HEK293 (cell line): Measurements from ENCODE around the gene AKAP1.
A peak's percentile ranks its signal among the peaks of the same experiment; 100 is the strongest.

Experiments used
- CTCF ChIA-PET: fragments of 350-600 bp; formaldehyde crosslinking; extraction: SDS; loops from one replicate; lab custom pipeline; 2021; ENCODE audit warnings: antibody characterized with exemption; lab: Yijun Ruan, JAX
- POLR2A ChIA-PET: fragments of 300-600 bp; formaldehyde crosslinking; extraction: SDS; loops from one replicate; lab custom pipeline; 2020; ENCODE audit warnings: antibody characterized with exemption, inconsistent platforms; lab: Yijun Ruan, JAX
- H3K27ac ChIP-seq: fragments of 200-500 bp; sonication (Bioruptor generic); 2 replicates; pipeline ENCODE4 v1.5.1; 2014; ENCODE audit warnings: low read depth, low read length, control low read depth, inconsistent platforms; ENCODE audit errors: extremely low read depth
- H3K36me3 ChIP-seq, 2 experiments: fragments of 200-500 bp in 1 of 2; sonication (Bioruptor generic) in 1 of 2; 1 replicate in 1 of 2; 2 replicates in 1 of 2; pipeline ENCODE4 v1.5.1; 2014 to 2017; ENCODE audit warnings: inconsistent platforms in 2 of 2, low read length in 2 of 2; ENCODE audit not compliant: control insufficient read depth in 2 of 2, insufficient read depth in 1 of 2
- H3K4me1 ChIP-seq: fragments of 200-500 bp; sonication (Bioruptor generic); 2 replicates; pipeline ENCODE4 v1.5.1; 2014; ENCODE audit warnings: mild to moderate bottlenecking, low read length, inconsistent platforms; ENCODE audit not compliant: control insufficient read depth, insufficient read depth
- H3K4me3 ChIP-seq: 2 replicates; pipeline ENCODE4 v1.5.1; 2011; ENCODE audit warnings: low read depth, mild to moderate bottlenecking, control low read depth, low read length, moderate library complexity
- H3K9me3 ChIP-seq: fragments of 200-500 bp; sonication (Bioruptor generic); 2 replicates; pipeline ENCODE4 v1.5.1; 2014; ENCODE audit warnings: low read depth, low read length, inconsistent platforms; ENCODE audit not compliant: control insufficient read depth, insufficient read depth
- EGR2 ChIP-seq: fragments of 450-650 bp; formaldehyde crosslinking; IDR thresholded peaks from 2 replicates; pipeline ENCODE4 v1.5.1; 2016; ENCODE audit warnings: low read depth, missing biosample characterization, missing genetic modification characterization
- IKZF3 ChIP-seq: fragments of 450-650 bp; IDR thresholded peaks from 2 replicates; pipeline ENCODE4 v1.5.0; 2018; ENCODE audit warnings: missing biosample characterization, mild to moderate bottlenecking, missing genetic modification characterization, moderate library complexity
- MYNN ChIP-seq: fragments of 450-650 bp; formaldehyde crosslinking; IDR thresholded peaks from 2 replicates; pipeline ENCODE4 v1.5.1; 2016; ENCODE audit warnings: missing biosample characterization, missing genetic modification characterization, borderline replicate concordance
- RBAK ChIP-seq: fragments of 450-650 bp; formaldehyde crosslinking; IDR thresholded peaks from 2 replicates; pipeline ENCODE4 v1.5.1; 2016; ENCODE audit warnings: missing biosample characterization, missing genetic modification characterization
- SCRT2 ChIP-seq: fragments of 450-650 bp; formaldehyde crosslinking; IDR thresholded peaks from 2 replicates; pipeline ENCODE4 v1.5.1; 2016; ENCODE audit warnings: missing biosample characterization, missing genetic modification characterization
- SP3 ChIP-seq: fragments of 450-650 bp; formaldehyde crosslinking; IDR thresholded peaks from 2 replicates; pipeline ENCODE4 v1.5.1; 2016; ENCODE audit warnings: missing biosample characterization, missing genetic modification characterization
- ZNF121 ChIP-seq: fragments of 450-650 bp; formaldehyde crosslinking; IDR thresholded peaks from 2 replicates; pipeline ENCODE4 v1.5.1; 2016; ENCODE audit warnings: missing biosample characterization, missing genetic modification characterization
- ZNF174 ChIP-seq: fragments of 450-650 bp; formaldehyde crosslinking; IDR thresholded peaks from 2 replicates; pipeline ENCODE4 v1.5.0; 2017; ENCODE audit warnings: missing biosample characterization, mild to moderate bottlenecking, missing genetic modification characterization
- ZNF324 ChIP-seq: fragments of 450-650 bp; formaldehyde crosslinking; IDR thresholded peaks from 2 replicates; pipeline ENCODE4 v1.5.1; 2016; ENCODE audit warnings: missing biosample characterization, missing genetic modification characterization
- ZNF354C ChIP-seq: fragments of 450-650 bp; formaldehyde crosslinking; IDR thresholded peaks from 2 replicates; pipeline ENCODE4 v1.5.1; 2016; ENCODE audit warnings: missing biosample characterization, missing genetic modification characterization, low read depth, borderline replicate concordance
- ZNF521 ChIP-seq: fragments of 450-650 bp; formaldehyde crosslinking; IDR thresholded peaks from 2 replicates; pipeline ENCODE4 v1.5.1; 2017; ENCODE audit warnings: missing biosample characterization, mild to moderate bottlenecking, missing genetic modification characterization
- ZNF529 ChIP-seq: fragments of 450-650 bp; formaldehyde crosslinking; IDR thresholded peaks from 2 replicates; pipeline ENCODE4 v1.5.1; 2017; ENCODE audit warnings: missing genetic modification characterization, missing biosample characterization; ENCODE audit not compliant: insufficient replicate concordance
- ZNF555 ChIP-seq: fragments of 450-650 bp; formaldehyde crosslinking; conservative IDR thresholded peaks from 2 replicates; pipeline ENCODE4 v1.5.1; 2017; ENCODE audit warnings: missing biosample characterization, mild to moderate bottlenecking, missing genetic modification characterization, inconsistent platforms
- ZNF558 ChIP-seq: fragments of 450-650 bp; formaldehyde crosslinking; IDR thresholded peaks from 2 replicates; pipeline ENCODE4 v1.5.1; 2016; ENCODE audit warnings: missing biosample characterization, missing genetic modification characterization
- ZNF677 ChIP-seq: fragments of 450-650 bp; IDR thresholded peaks from 2 replicates; pipeline ENCODE4 v1.5.0; 2018; ENCODE audit warnings: missing biosample characterization, mild to moderate bottlenecking, missing genetic modification characterization, moderate library complexity
- TF ChIP-seq, protein P1 (sequence below): fragments of 450-650 bp; formaldehyde crosslinking; IDR thresholded peaks from 2 replicates; pipeline ENCODE4 v1.5.1; 2016; ENCODE audit warnings: missing biosample characterization, missing genetic modification characterization
- TF ChIP-seq, protein P2 (sequence below): fragments of 450-650 bp; formaldehyde crosslinking; IDR thresholded peaks from 2 replicates; pipeline ENCODE4 v1.5.1; 2016; ENCODE audit warnings: missing biosample characterization, missing genetic modification characterization
- TF ChIP-seq, protein P3 (sequence below): fragments of 450-650 bp; formaldehyde crosslinking; IDR thresholded peaks from 2 replicates; pipeline ENCODE4 v1.5.1; 2016; ENCODE audit warnings: missing biosample characterization, missing genetic modification characterization
- TF ChIP-seq, protein P4 (sequence below): fragments of 450-650 bp; formaldehyde crosslinking; IDR thresholded peaks from 2 replicates; pipeline ENCODE4 v1.5.1; 2016; ENCODE audit warnings: missing biosample characterization, missing genetic modification characterization

The AKAP1 gene

DNA sequence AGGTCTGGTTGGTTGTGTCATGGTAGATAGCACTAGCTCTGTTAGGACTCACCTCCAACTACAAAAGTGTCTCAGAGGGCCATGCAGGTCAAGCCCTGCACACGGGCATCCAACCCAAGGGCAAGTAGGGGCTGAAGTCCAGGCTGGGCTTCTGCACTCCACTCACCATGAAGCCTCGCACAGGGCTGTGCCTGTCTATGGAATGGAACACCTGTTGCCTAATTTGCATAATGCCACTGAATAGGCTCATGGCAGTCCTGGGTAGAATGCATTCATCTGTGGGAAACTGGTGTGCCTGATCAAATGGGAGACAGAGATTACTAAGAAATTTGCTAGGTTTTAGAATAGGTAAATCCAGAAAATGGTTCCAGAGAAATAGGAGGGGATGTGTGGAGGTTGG lies 8.0 kb upstream of the AKAP1 start:
- Histone ChIP-seq H3K4me1 (no peaks in the 10 kb centered on the region), H3K9me3 (no peaks in the 10 kb centered on the region), H3K27ac (no peak overlapping the region), H3K36me3 (no peaks in the 10 kb centered on the region), H3K4me3 (no peak overlapping the region)
- POLR2A ChIA-PET: no interaction called here
- peak; percentile 75 for TF ChIP-seq SCRT2 (tag by site-specific recombination)
- TF ChIP-seq, protein P1, sequence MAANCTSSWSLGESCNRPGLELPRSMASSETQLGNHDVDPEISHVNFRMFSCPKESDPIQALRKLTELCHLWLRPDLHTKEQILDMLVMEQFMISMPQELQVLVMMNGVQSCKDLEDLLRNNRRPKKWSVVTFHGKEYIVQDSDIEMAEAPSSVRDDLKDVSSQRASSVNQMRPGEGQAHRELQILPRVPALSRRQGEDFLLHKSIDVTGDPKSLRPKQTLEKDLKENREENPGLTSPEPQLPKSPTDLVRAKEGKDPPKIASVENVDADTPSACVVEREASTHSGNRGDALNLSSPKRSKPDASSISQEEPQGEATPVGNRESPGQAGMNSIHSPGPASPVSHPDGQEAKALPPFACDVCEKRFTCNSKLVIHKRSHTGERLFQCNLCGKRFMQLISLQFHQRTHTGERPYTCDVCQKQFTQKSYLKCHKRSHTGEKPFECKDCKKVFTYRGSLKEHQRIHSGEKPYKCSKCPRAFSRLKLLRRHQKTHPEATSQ (tag by site-specific recombination): no peak
- TF ChIP-seq, protein P2, sequence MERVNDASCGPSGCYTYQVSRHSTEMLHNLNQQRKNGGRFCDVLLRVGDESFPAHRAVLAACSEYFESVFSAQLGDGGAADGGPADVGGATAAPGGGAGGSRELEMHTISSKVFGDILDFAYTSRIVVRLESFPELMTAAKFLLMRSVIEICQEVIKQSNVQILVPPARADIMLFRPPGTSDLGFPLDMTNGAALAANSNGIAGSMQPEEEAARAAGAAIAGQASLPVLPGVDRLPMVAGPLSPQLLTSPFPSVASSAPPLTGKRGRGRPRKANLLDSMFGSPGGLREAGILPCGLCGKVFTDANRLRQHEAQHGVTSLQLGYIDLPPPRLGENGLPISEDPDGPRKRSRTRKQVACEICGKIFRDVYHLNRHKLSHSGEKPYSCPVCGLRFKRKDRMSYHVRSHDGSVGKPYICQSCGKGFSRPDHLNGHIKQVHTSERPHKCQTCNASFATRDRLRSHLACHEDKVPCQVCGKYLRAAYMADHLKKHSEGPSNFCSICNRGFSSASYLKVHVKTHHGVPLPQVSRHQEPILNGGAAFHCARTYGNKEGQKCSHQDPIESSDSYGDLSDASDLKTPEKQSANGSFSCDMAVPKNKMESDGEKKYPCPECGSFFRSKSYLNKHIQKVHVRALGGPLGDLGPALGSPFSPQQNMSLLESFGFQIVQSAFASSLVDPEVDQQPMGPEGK (tag by site-specific recombination): no peak
- CTCF ChIA-PET: no interaction called here

DNA sequence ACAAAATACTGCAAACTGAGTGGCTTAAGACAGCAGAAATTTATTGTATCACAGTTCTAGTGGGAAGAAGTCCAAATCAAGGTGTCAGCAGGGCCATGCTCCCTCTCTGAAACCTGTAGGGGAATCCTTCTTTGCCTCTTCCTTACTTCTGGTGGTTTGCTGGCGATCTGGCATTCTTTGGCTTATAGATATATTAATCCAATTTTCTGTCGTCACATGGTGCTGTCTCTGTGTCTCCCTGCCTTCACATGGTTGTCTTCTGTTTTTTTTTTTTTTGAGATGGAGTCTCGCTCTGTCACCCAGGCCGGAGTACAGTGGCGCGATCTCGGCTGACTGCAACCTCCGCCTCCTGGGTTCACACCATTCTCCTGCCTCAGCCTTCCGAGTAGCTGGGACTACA lies 6.8 kb upstream of the AKAP1 start:
- no peak overlapping the region for H3K4me3 ChIP-seq
- H3K27ac ChIP-seq: no peak overlapping the region
- ChIA-PET POLR2A (no interaction called here), CTCF (no interaction called here)
- no peaks in the 10 kb centered on the region for H3K4me1 ChIP-seq
- no peaks in the 10 kb centered on the region for H3K9me3 ChIP-seq
- H3K36me3 ChIP-seq: no peaks in the 10 kb centered on the region
- TF ChIP-seq, protein P3, sequence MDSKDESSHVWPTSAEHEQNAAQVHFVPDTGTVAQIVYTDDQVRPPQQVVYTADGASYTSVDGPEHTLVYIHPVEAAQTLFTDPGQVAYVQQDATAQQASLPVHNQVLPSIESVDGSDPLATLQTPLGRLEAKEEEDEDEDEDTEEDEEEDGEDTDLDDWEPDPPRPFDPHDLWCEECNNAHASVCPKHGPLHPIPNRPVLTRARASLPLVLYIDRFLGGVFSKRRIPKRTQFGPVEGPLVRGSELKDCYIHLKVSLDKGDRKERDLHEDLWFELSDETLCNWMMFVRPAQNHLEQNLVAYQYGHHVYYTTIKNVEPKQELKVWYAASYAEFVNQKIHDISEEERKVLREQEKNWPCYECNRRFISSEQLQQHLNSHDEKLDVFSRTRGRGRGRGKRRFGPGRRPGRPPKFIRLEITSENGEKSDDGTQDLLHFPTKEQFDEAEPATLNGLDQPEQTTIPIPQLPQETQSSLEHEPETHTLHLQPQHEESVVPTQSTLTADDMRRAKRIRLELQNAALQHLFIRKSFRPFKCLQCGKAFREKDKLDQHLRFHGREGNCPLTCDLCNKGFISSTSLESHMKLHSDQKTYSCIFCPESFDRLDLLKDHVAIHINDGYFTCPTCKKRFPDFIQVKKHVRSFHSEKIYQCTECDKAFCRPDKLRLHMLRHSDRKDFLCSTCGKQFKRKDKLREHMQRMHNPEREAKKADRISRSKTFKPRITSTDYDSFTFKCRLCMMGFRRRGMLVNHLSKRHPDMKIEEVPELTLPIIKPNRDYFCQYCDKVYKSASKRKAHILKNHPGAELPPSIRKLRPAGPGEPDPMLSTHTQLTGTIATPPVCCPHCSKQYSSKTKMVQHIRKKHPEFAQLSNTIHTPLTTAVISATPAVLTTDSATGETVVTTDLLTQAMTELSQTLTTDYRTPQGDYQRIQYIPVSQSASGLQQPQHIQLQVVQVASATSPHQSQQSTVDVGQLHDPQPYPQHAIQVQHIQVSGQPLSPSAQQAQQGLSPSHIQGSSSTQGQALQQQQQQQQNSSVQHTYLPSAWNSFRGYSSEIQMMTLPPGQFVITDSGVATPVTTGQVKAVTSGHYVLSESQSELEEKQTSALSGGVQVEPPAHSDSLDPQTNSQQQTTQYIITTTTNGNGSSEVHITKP (tag by site-specific recombination): peak; percentile 61
- no peak for TF ChIP-seq ZNF354C

DNA sequence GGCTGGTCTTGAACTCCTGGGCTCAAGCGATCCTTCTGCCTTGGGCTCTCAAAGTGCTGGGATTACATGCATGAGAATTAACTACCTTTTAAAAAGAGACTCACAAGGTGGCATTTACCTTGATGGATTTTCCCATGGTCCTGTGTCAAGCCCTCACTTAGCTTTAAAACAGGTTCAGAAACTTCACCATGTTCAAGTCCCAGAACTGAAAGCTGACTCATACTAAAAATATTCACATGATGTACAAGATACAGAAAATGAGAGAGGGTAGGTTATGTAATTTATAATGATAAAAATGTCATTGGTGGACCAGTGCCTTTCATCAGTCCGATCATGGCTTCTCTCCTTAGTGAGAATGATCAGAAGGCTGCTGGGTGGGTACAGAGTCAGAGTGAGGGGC lies 4.3 kb upstream of the AKAP1 start:
- TF ChIP-seq ZNF677: no peak
- TF ChIP-seq MYNN (tag by site-specific recombination): no peak
- TF ChIP-seq EGR2 (tag by site-specific recombination): no peak
- TF ChIP-seq ZNF521: no peak
- TF ChIP-seq ZNF558 (tag by site-specific recombination): no peak
- TF ChIP-seq, protein P1 (tag by site-specific recombination): no peak
- no peak for TF ChIP-seq ZNF529 (tag by site-specific recombination)
- TF ChIP-seq RBAK (tag by site-specific recombination): no peak
- no peak for TF ChIP-seq IKZF3 (tag by site-specific recombination)
- TF ChIP-seq ZNF324 (tag by site-specific recombination): no peak
- TF ChIP-seq ZNF555 (tag by site-specific recombination): no peak
- no peak for TF ChIP-seq SP3 (tag by site-specific recombination)
- TF ChIP-seq, protein P4, sequence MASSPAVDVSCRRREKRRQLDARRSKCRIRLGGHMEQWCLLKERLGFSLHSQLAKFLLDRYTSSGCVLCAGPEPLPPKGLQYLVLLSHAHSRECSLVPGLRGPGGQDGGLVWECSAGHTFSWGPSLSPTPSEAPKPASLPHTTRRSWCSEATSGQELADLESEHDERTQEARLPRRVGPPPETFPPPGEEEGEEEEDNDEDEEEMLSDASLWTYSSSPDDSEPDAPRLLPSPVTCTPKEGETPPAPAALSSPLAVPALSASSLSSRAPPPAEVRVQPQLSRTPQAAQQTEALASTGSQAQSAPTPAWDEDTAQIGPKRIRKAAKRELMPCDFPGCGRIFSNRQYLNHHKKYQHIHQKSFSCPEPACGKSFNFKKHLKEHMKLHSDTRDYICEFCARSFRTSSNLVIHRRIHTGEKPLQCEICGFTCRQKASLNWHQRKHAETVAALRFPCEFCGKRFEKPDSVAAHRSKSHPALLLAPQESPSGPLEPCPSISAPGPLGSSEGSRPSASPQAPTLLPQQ (tag by site-specific recombination): no peak
- no peak for TF ChIP-seq ZNF121
- no peak for TF ChIP-seq ZNF174
- ChIA-PET CTCF (interaction anchor here (1.3 kb wide), 1 partner anchor 26 kb away, joined by 4 read pairs; no protein-coding TSS in a partner anchor), POLR2A (no interaction called here)
- no peak overlapping the region for H3K27ac ChIP-seq
- no peaks in the 10 kb centered on the region for H3K9me3 ChIP-seq
- H3K36me3 ChIP-seq: no peaks in the 10 kb centered on the region
- no peaks in the 10 kb centered on the region for H3K4me1 ChIP-seq
- H3K4me3 ChIP-seq: no peak overlapping the region
